Sigmoid colon (tissue), 4 donors: ENCODE measurements around the gene LDLRAD3.

Experiments
- EP300 ChIP-seq, 4 donors: sonication (generic); formaldehyde crosslinking; IDR thresholded peaks; one replicate each; pipeline ENCODE4 v1.6.1; 2017; ENCODE audit warnings: antibody characterized with exemption in 4 of 4
- POLR2A ChIP-seq, 2 donors: fragments of 450-650 bp; IDR thresholded peaks; one replicate each; pipeline ENCODE4 v1.6.1; 2016; ENCODE audit warnings: antibody characterized with exemption in 2 of 2, mild to moderate bottlenecking in 2 of 2, moderate library complexity in 2 of 2
- TF ChIP-seq, protein P1 (sequence below), 4 experiments: fragments of 450-650 bp in 3 of 4; fragments of 200-600 bp in 1 of 4; IDR thresholded peaks; one replicate each; pipeline ENCODE4 v1.5.1; 2016 to 2019; ENCODE audit warnings: antibody characterized with exemption in 4 of 4, mild to moderate bottlenecking in 3 of 4, moderate library complexity in 2 of 4

DNA sequence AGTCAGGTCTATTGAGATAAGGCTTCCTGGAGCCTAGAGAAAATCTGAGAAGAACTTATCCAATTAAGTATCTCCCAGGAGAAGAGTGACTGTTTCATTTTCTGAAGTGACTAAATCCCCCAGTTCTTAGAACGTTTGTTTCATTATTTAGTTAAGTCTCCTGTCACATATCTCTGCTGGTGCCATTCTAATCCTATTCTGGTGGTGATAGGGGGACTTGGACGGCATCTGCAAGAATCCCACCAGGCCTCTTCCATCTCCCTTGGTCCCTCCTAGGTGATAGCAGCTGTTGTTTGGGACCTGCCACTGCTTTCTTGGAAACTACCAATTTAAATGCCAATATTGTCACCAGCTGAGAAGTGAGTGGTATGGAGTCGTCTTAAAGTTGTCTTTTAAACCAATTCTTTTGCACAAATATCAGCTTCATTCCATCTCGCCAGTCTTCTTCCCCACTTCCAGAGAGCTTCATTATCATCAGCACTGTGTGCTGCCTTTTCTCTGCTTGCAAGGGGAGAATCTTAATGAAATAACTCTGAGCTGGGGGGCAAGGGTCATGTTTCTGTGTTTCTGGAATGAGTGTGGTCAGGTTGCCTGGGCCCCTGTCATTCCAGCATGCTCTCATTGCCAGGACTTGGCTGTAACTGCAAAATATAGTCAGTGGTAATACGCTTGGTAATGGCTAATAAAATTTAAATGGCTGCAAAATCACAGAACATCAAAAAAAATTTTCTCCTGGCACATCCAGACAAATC lies 104.8 kb downstream of the LDLRAD3 start:
- TF ChIP-seq, protein P1, sequence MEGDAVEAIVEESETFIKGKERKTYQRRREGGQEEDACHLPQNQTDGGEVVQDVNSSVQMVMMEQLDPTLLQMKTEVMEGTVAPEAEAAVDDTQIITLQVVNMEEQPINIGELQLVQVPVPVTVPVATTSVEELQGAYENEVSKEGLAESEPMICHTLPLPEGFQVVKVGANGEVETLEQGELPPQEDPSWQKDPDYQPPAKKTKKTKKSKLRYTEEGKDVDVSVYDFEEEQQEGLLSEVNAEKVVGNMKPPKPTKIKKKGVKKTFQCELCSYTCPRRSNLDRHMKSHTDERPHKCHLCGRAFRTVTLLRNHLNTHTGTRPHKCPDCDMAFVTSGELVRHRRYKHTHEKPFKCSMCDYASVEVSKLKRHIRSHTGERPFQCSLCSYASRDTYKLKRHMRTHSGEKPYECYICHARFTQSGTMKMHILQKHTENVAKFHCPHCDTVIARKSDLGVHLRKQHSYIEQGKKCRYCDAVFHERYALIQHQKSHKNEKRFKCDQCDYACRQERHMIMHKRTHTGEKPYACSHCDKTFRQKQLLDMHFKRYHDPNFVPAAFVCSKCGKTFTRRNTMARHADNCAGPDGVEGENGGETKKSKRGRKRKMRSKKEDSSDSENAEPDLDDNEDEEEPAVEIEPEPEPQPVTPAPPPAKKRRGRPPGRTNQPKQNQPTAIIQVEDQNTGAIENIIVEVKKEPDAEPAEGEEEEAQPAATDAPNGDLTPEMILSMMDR (IDR thresholded peaks at IDR 0.05) = no peak
- TF ChIP-seq EP300 (IDR thresholded peaks at IDR 0.05) = no peak
- TF ChIP-seq POLR2A (IDR thresholded peaks at IDR 0.05) = no peak
